NCI-H1092 (cell line): Measurements from ENCODE around the gene LSM7.

Experiments used
- DNase-seq: peaks from one replicate; lab custom pipeline; 2025; lab: John Stamatoyannopoulos, UW

The LSM7 gene

GRCh38 chr19:2328401-2329148 is at the start of gene LSM7, which contains the start of gene SPPL2B:
TSS of gene LSM7 (minus strand) at chr19:2328586. CDS start at chr19:2328566, 20 bp downstream.
TSS of gene SPPL2B (plus strand) at chr19:2328684. CDS start at chr19:2328710, 26 bp downstream.
- DNase-seq, result peak; percentile 87

- no peak for DNase-seq
These were observed 48.6 kb upstream of the LSM7 start for GRCh38 chr19:2376784-2377519.

- DNase-seq, result no peak
These were observed 47.2 kb upstream of the LSM7 start for GRCh38 chr19:2375353-2376121.

GRCh38 chr19:2374808-2375207 is 46.4 kb upstream of the LSM7 start:
- no peak for DNase-seq

GRCh38 chr19:2372076-2372612 is 43.8 kb upstream of the LSM7 start:
- no peak for DNase-seq

GRCh38 chr19:2371656-2372055 is 43.3 kb upstream of the LSM7 start:
- DNase-seq, result no peak

- DNase-seq, result no peak
These were observed 37.0 kb upstream of the LSM7 start for GRCh38 chr19:2365201-2365970.

GRCh38 chr19:2363419-2363818 is 35.0 kb upstream of the LSM7 start:
- DNase-seq, result no peak

- DNase-seq, result no peak
These were observed 34.5 kb upstream of the LSM7 start for GRCh38 chr19:2362970-2363300.

- DNase-seq, result no peak
These were observed 33.9 kb upstream of the LSM7 start for GRCh38 chr19:2362046-2362969.

GRCh38 chr19:2361246-2362045 is 33.1 kb upstream of the LSM7 start:
- DNase-seq, result no peak

- no peak for DNase-seq
These were observed 32.4 kb upstream of the LSM7 start for GRCh38 chr19:2360833-2361232.

- no peak for DNase-seq
These were observed 31.8 kb upstream of the LSM7 start, which contains the start of gene TMPRSS9 for GRCh38 chr19:2359992-2360685. TSS of gene TMPRSS9 (plus strand) at chr19:2360265. CDS start at chr19:2389786, 29,521 bp downstream.

GRCh38 chr19:2358548-2359173 is 30.3 kb upstream of the LSM7 start:
- no peak for DNase-seq

GRCh38 chr19:2357279-2358206 is 29.2 kb upstream of the LSM7 start:
- DNase-seq, result no peak

- DNase-seq, result no peak
These were observed 27.8 kb upstream of the LSM7 start for GRCh38 chr19:2356036-2356646.
